Measurements from ENCODE around the gene CACNA1I.

- TF ChIP-seq EP300 (IDR thresholded peaks at IDR 0.05; ENCODE audit: borderline replicate concordance), result no peak
- TF ChIP-seq YY1 (IDR thresholded peaks at IDR 0.05; ENCODE audit: low read depth), result no peak
- no peak for TF ChIP-seq NFIC (IDR thresholded peaks at IDR 0.05)
- no peak for TF ChIP-seq TAF1 (IDR thresholded peaks at IDR 0.05; ENCODE audit: low read depth)
- TF ChIP-seq USF1 (IDR thresholded peaks at IDR 0.05), result no peak
- TF ChIP-seq REST (IDR thresholded peaks at IDR 0.05; ENCODE audit: low read depth), result no peak
Measured at GRCh38 chr22:39553429-39553828, 17.1 kb upstream of the CACNA1I start.

All from Ishikawa (cell line).